GM18873 (cell line): Measurements from ENCODE around the gene OR9A4.
"Not testable (repeated sequence)": the region's sequence is repeated elsewhere in the genome, so short reads cannot be mapped to it uniquely, and the experiment has no call there.

Source experiments
- ATAC-seq: cut with Tn5 transposase; IDR thresholded peaks from one replicate; pipeline ENCODE4 v1.9.1; 2021; ENCODE audit warnings: mild to moderate bottlenecking, moderate library complexity, moderate number of reproducible peaks; ENCODE audit not compliant: unreplicated experiment, low FRiP score

OR9A4 gene

GRCh38 chr7:141916099-141916498 is at the start of gene OR9A4:
Gene OR9A4, plus strand, starts transcription at chr7:141916399. Its CDS starts 2,477 bp downstream, at chr7:141918876.
- ATAC-seq = no peak

GRCh38 chr7:141866974-141867373 is 49.2 kb upstream of the OR9A4 start:
- no peak for ATAC-seq

GRCh38 chr7:141872931-141873330 is 43.3 kb upstream of the OR9A4 start:
- ATAC-seq = no peak

GRCh38 chr7:141874787-141875186 is 41.4 kb upstream of the OR9A4 start:
- ATAC-seq = no peak

GRCh38 chr7:141875453-141875852 is 40.7 kb upstream of the OR9A4 start:
- ATAC-seq = no peak

- no peak for ATAC-seq
Observed at GRCh38 chr7:141876371-141876770, 39.8 kb upstream of the OR9A4 start.

GRCh38 chr7:141877365-141877764 is 38.8 kb upstream of the OR9A4 start:
- ATAC-seq = no peak

GRCh38 chr7:141880960-141881359 is 35.2 kb upstream of the OR9A4 start:
- no peak for ATAC-seq

GRCh38 chr7:141884539-141885225 is 31.5 kb upstream of the OR9A4 start:
- no peak for ATAC-seq

GRCh38 chr7:141889321-141889720 is 26.9 kb upstream of the OR9A4 start:
- ATAC-seq = no peak

GRCh38 chr7:141891336-141891735 is 24.9 kb upstream of the OR9A4 start:
- ATAC-seq = no peak

- ATAC-seq = not testable (repeated sequence)
Observed at GRCh38 chr7:141899366-141899765, 16.8 kb upstream of the OR9A4 start.

GRCh38 chr7:141906285-141906684 is 9.9 kb upstream of the OR9A4 start:
- ATAC-seq = no peak

GRCh38 chr7:141911391-141911790 is 4.8 kb upstream of the OR9A4 start:
- ATAC-seq = no peak

- no peak for ATAC-seq
Observed at GRCh38 chr7:141915565-141915964, 634 bp upstream of the OR9A4 start.

GRCh38 chr7:141920281-141920680 is 4.1 kb downstream of the OR9A4 start:
- ATAC-seq = no peak

- ATAC-seq = no peak
Observed at GRCh38 chr7:141928146-141928844, 12.1 kb downstream of the OR9A4 start.

GRCh38 chr7:141928845-141929195 is 12.6 kb downstream of the OR9A4 start:
- no peak for ATAC-seq

- ATAC-seq = no peak
Observed at GRCh38 chr7:141930211-141930610, 14.0 kb downstream of the OR9A4 start.

GRCh38 chr7:141941075-141941474 is 24.9 kb downstream of the OR9A4 start:
- ATAC-seq = no peak

GRCh38 chr7:141943846-141944245 is 27.6 kb downstream of the OR9A4 start:
- no peak for ATAC-seq

GRCh38 chr7:141944811-141945210 is 28.6 kb downstream of the OR9A4 start:
- ATAC-seq = no peak
